ENCODE results near the gene PLA2G4E. TPM values are rescaled to one million over a fixed set of nuclear protein-coding genes. Genes with fewer than 3 reads are reported as not detected.

PLA2G4E gene
- total RNA-seq, 1 donor from 2014 or later = not detected

- H3K4me1 ChIP-seq = peaks cover 100% of the 10 kb centered on the region
- intact Hi-C loops (cut with micrococcal nuclease) = no loop called here
- no peak for DNase-seq
Measured at GRCh38 chr15:41933771-41934170, 87.1 kb downstream of the PLA2G4E start.

GRCh38 chr15:41933326-41933725 is 87.5 kb downstream of the PLA2G4E start:
- Histone ChIP-seq H3K27me3 (ENCODE audit: low read depth) (no peaks in the 10 kb centered on the region), H3K27ac (replicated peaks) (peak overlapping the region; percentile 89), H3K4me3 (no peak overlapping the region), H3K36me3 (peaks cover 5% of the 10 kb centered on the region), H3K4me1 (peaks cover 100% of the 10 kb centered on the region), H3K9me3 (replicated peaks) (no peaks in the 10 kb centered on the region)
- intact Hi-C loops (cut with micrococcal nuclease) = no loop called here
- no peak for TF ChIP-seq CTCF (IDR thresholded peaks at IDR 0.05; ENCODE audit: borderline replicate concordance)
- DNase-seq = no peak

More at GRCh38 chr15:41933771-41934170, 87.1 kb downstream of the PLA2G4E start:
- Histone ChIP-seq H3K36me3 (peaks cover 5% of the 10 kb centered on the region), H3K27ac (replicated peaks) (peak overlapping the region; percentile 89), H3K27me3 (ENCODE audit: low read depth) (no peaks in the 10 kb centered on the region), H3K9me3 (replicated peaks) (no peaks in the 10 kb centered on the region), H3K4me3 (no peak overlapping the region)
- TF ChIP-seq CTCF (IDR thresholded peaks at IDR 0.05; ENCODE audit: borderline replicate concordance) = no peak

- H3K9me3 ChIP-seq (replicated peaks) = no peaks in the 10 kb centered on the region
- H3K36me3 ChIP-seq = peaks cover 5% of the 10 kb centered on the region
- no peak overlapping the region for H3K4me3 ChIP-seq
- TF ChIP-seq CTCF (IDR thresholded peaks at IDR 0.05; ENCODE audit: borderline replicate concordance) = no peak
- peaks cover 100% of the 10 kb centered on the region for H3K4me1 ChIP-seq
- peak overlapping the region; percentile 89 for H3K27ac ChIP-seq (replicated peaks)
- H3K27me3 ChIP-seq (ENCODE audit: low read depth) = no peaks in the 10 kb centered on the region
- no peak for DNase-seq
- intact Hi-C loops (cut with micrococcal nuclease) = no loop called here
Measured at GRCh38 chr15:41932511-41933289, 88.1 kb downstream of the PLA2G4E start.

GRCh38 chr15:41932101-41932500 is 88.7 kb downstream of the PLA2G4E start:
- intact Hi-C loops (cut with micrococcal nuclease) = no loop called here

More at GRCh38 chr15:41932101-41932500, 88.7 kb downstream of the PLA2G4E start:
- no peaks in the 10 kb centered on the region for H3K27me3 ChIP-seq (ENCODE audit: low read depth)
- DNase-seq = no peak
- no peak overlapping the region for H3K4me3 ChIP-seq
- H3K27ac ChIP-seq (replicated peaks) = peak overlapping the region; percentile 89
- no peak for TF ChIP-seq CTCF (IDR thresholded peaks at IDR 0.05; ENCODE audit: borderline replicate concordance)
- H3K36me3 ChIP-seq = peaks cover 5% of the 10 kb centered on the region
- peaks cover 100% of the 10 kb centered on the region for H3K4me1 ChIP-seq
- H3K9me3 ChIP-seq (replicated peaks) = no peaks in the 10 kb centered on the region

Other genes with a start within 250 kb of the PLA2G4E start
- 13.6 TPM for gene MAPKBP1, start 246.6 kb downstream of the PLA2G4E start, total RNA-seq
- 12.1 TPM for gene JMJD7, start 192.9 kb downstream of the PLA2G4E start, total RNA-seq
- 3.8 TPM for gene PLA2G4B, start 182.2 kb downstream of the PLA2G4E start, total RNA-seq
- gene SPTBN5, start 127.0 kb downstream of the PLA2G4E start, total RNA-seq = 2.7 TPM
- 46.4 TPM for gene EHD4, start 48.5 kb downstream of the PLA2G4E start, total RNA-seq
- not detected for gene PLA2G4D, start 73.5 kb upstream of the PLA2G4E start, total RNA-seq
- gene PLA2G4F, start 135.6 kb upstream of the PLA2G4E start, total RNA-seq = 2.1 TPM
- 49.2 TPM for gene VPS39, start 187.3 kb upstream of the PLA2G4E start, total RNA-seq